HL-60 (cell line): Measurements from ENCODE around the gene PRMT9.

Experiments used
- DNase-seq, 2 experiments: peaks; one replicate each; pipeline ENCODE4 v3.0.0-alpha.2; 2010 to 2020; ENCODE audit warnings: low read depth in 1 of 2, low spot score in 1 of 2
- H3K27ac ChIP-seq: fragments of 250-450 bp; sonication (Bioruptor Pico); replicated peaks from 2 replicates; pipeline ENCODE4 v1.5.1; 2020; ENCODE audit warnings: mild to moderate bottlenecking, moderate library complexity
- H3K27me3 ChIP-seq: fragments of 250-450 bp; sonication (Bioruptor Pico); 2 replicates; pipeline ENCODE4 v1.5.1; 2021; ENCODE audit warnings: mild to moderate bottlenecking, moderate library complexity; ENCODE audit not compliant: insufficient read depth, poor library complexity, severe bottlenecking
- H3K4me3 ChIP-seq: replicated peaks from 2 replicates; pipeline ENCODE4 v1.5.1; 2011; ENCODE audit warnings: mild to moderate bottlenecking, control low read depth, low read length; ENCODE audit not compliant: insufficient read depth
- CTCF ChIP-seq: IDR thresholded peaks from one replicate; pipeline ENCODE4 v1.5.1; 2011; ENCODE audit warnings: low read length, control low read depth, inconsistent platforms; ENCODE audit not compliant: insufficient read depth
- GABPA ChIP-seq: IDR thresholded peaks from 2 replicates; pipeline ENCODE4 v1.6.1; 2012; ENCODE audit warnings: low read depth
- POLR2AphosphoS5 ChIP-seq: IDR thresholded peaks from 2 replicates; pipeline ENCODE4 v1.6.1; 2012; ENCODE audit warnings: low read depth
- REST ChIP-seq: IDR thresholded peaks from 2 replicates; pipeline ENCODE4 v1.6.1; 2012; ENCODE audit warnings: low read depth; ENCODE audit not compliant: insufficient replicate concordance
- SPI1 ChIP-seq: IDR thresholded peaks from 2 replicates; pipeline ENCODE4 v1.6.1; 2012; ENCODE audit warnings: low read depth, mild to moderate bottlenecking, borderline replicate concordance

PRMT9 gene

GRCh38 chr4:147640331-147640730, 43.6 kb downstream of the PRMT9 start:
- Histone ChIP-seq H3K27ac (no peak overlapping the region), H3K27me3 (no peaks in the 10 kb centered on the region), H3K4me3 (no peak overlapping the region)
- no peak for TF ChIP-seq CTCF
- TF ChIP-seq GABPA, result no peak
- no peak for TF ChIP-seq POLR2AphosphoS5
- DNase-seq, result no peak

GRCh38 chr4:147639388-147639787, 44.6 kb downstream of the PRMT9 start:
- DNase-seq, result no peak
- Histone ChIP-seq H3K27ac (no peak overlapping the region), H3K27me3 (no peaks in the 10 kb centered on the region), H3K4me3 (no peak overlapping the region)
- no peak for TF ChIP-seq CTCF
- TF ChIP-seq POLR2AphosphoS5, result no peak
- TF ChIP-seq SPI1, result no peak
- no peak for TF ChIP-seq GABPA
- no peak for TF ChIP-seq REST

- Histone ChIP-seq H3K27ac (no peak overlapping the region), H3K4me3 (no peak overlapping the region), H3K27me3 (no peaks in the 10 kb centered on the region)
- TF ChIP-seq POLR2AphosphoS5, result no peak
- no peak for TF ChIP-seq REST
- no peak for TF ChIP-seq SPI1
- TF ChIP-seq CTCF, result no peak
- no peak for TF ChIP-seq GABPA
- DNase-seq, result no peak
These were observed 45.0 kb downstream of the PRMT9 start for GRCh38 chr4:147638942-147639341.

GRCh38 chr4:147638365-147638764, 45.6 kb downstream of the PRMT9 start:
- Histone ChIP-seq H3K27me3 (no peaks in the 10 kb centered on the region), H3K27ac (no peak overlapping the region), H3K4me3 (no peak overlapping the region)
- no peak for TF ChIP-seq POLR2AphosphoS5
- no peak for TF ChIP-seq REST
- no peak for TF ChIP-seq SPI1
- TF ChIP-seq GABPA, result no peak
- TF ChIP-seq CTCF, result no peak
- no peak for DNase-seq
